ENCODE measurements around the gene RTN4RL1. TPM values are rescaled to one million over a fixed set of nuclear protein-coding genes. Genes with fewer than 3 reads are reported as not detected.
A peak's percentile ranks its signal among the peaks of the same experiment; 100 is the strongest.

RTN4RL1 gene
- total and polyA plus RNA-seq, 9 of the 15 experiments (the other 6 are each of a cell fraction or from before 2014, with no cell fraction given), result 0.04 to 0.06 (median 0.04) TPM; not detected in 5

- TF ChIP-seq ETV5 (CRISPR knock-in tag; IDR thresholded peaks at IDR 0.05; ENCODE audit: low read depth) (peak; percentile 51; the same call in 1 of the 2 replicates), RNF2 (IDR thresholded peaks at IDR 0.05) (peak; percentile 39; the same call in 1 of the 2 replicates), GATA2 (CRISPR knock-in tag; IDR thresholded peaks at IDR 0.05) (peak; percentile 20; the same call in 1 of the 2 replicates), GTF2A2 (tag; IDR thresholded peaks at IDR 0.05) (no peak), PRDM10 (IDR thresholded peaks at IDR 0.05; ENCODE audit: partially characterized antibody) (peak; percentile 69), ELK1 (CRISPR knock-in tag; IDR thresholded peaks at IDR 0.05) (no peak), ZBTB7A (IDR thresholded peaks at IDR 0.05; ENCODE audit: borderline replicate concordance, control insufficient read depth, low read depth, low read length) (no peak), PURB (CRISPR knock-in tag; IDR thresholded peaks at IDR 0.05; ENCODE audit: low read depth) (no peak), CBX1 (IDR thresholded peaks at IDR 0.05; ENCODE audit: low read depth) (no peak), NR4A1 (CRISPR knock-in tag; IDR thresholded peaks at IDR 0.05) (no peak), NR4A1 (tag; IDR thresholded peaks at IDR 0.05) (peak; percentile 81; the same call in 1 of the 2 replicates), XRCC5 (IDR thresholded peaks at IDR 0.05; ENCODE audit: low read depth, low read length) (no peak), PHF8 (IDR thresholded peaks at IDR 0.05; ENCODE audit: borderline replicate concordance, low read length) (peak; percentile 29; the same call in 1 of the 2 replicates), SMARCA4 (IDR thresholded peaks at IDR 0.05) (peak; percentile 30; the same call in 1 of the 2 replicates), MAZ (CRISPR knock-in tag; conservative IDR thresholded peaks at IDR 0.05 in 1 of 2, IDR thresholded peaks at IDR 0.05 in 1 of 2) (peak in 1 of 2 experiments; percentile 88; a peak in 2 of 4 replicates), KDM1A (IDR thresholded peaks at IDR 0.05) (peak in 1 of 2 experiments; percentile 14; a peak in 1 of 4 replicates), CSDE1 (IDR thresholded peaks at IDR 0.05) (no peak), SMARCE1 (IDR thresholded peaks at IDR 0.05) (peak; percentile 39), ZNF766 (CRISPR knock-in tag; conservative IDR thresholded peaks at IDR 0.05) (peak; percentile 34; the same call in 1 of the 2 replicates), ATF7 (IDR thresholded peaks at IDR 0.05) (no peak), POLR2AphosphoS2 (IDR thresholded peaks at IDR 0.05; ENCODE audit: low read length) (no peak), ZNF263 (CRISPR knock-in tag; IDR thresholded peaks at IDR 0.05; ENCODE audit: borderline replicate concordance) (0 out of 2 replicates have a peak, but pooled peaks have one; percentile 19), ESRRA (IDR thresholded peaks at IDR 0.05; ENCODE audit: borderline replicate concordance, low read depth) (peak; percentile 84), NFRKB (IDR thresholded peaks at IDR 0.05; ENCODE audit: low read depth) (no peak)
These were observed 38.2 kb downstream of the RTN4RL1 start (continued) for GRCh38 chr17:1986783-1987451.
